Forelimb muscle (tissue), 1 donor: ENCODE measurements around the gene YWHAG. TPM values are rescaled to one million over a fixed set of nuclear protein-coding genes. Genes with fewer than 3 reads are reported as not detected.
"Not testable (repeated sequence)": the region's sequence is repeated elsewhere in the genome, so short reads cannot be mapped to it uniquely, and the experiment has no call there.

Source experiments
- DNase-seq: peaks from one replicate; pipeline ENCODE4 v3.0.0-alpha.2; 2013; ENCODE audit warnings: low read depth
- polyA plus RNA-seq: library from polyadenylated mRNA; unstranded; fragments of 120-200 nt; gene quantifications from one replicate; pipeline ENCODE4 v1.2.1, GENCODE V29; 2013; ENCODE audit not compliant: insufficient read length

Gene YWHAG
- polyA plus RNA-seq, 1 donor: 175 TPM

DNA sequence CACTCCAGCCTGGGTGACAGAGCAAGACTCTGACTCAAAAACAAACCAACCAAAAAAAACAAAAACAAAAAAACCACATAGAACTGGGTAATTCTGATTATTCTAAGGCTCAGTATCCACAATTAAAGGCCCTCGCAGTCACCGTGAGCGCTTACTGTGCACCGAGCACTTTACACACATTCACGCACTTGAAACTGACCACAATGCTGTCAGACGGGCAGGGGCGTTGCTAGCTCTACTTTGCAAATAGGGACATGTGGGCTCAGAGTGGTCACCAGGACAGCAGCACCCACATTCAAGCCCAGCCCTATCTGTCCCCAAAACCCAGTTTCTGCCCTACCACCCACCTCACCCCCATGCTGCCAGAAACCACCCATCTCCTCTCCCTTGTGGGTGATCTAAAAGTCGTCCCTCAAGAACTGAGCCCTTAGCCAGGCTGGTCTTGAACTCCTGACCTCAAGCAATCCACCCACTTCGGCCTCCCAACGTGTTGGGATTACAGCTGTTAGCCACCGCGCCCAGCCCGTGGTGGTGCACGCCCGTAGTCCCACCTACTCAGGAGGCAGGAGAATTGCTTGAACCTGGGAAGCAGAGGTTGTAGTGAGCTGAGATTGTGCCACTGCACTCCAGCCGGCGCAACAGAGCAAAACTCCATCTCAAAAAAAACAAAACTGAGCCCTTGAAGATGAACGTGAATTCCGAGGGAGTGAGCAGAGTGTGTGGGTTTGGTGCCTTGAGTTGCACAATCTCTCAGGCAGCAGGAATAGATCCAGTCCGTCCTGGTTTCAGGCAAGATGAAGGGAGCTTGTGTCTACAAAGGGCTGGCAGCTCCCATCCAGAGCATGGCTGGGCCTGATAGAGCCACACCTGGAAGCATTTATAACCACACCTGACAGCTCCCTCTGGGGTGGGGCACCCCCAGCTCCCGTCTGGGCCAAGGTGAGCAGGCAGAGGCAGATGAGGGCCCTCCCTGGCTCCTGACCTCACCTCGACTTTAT, 61.7 kb downstream of the YWHAG start:
- no peak for DNase-seq

DNA sequence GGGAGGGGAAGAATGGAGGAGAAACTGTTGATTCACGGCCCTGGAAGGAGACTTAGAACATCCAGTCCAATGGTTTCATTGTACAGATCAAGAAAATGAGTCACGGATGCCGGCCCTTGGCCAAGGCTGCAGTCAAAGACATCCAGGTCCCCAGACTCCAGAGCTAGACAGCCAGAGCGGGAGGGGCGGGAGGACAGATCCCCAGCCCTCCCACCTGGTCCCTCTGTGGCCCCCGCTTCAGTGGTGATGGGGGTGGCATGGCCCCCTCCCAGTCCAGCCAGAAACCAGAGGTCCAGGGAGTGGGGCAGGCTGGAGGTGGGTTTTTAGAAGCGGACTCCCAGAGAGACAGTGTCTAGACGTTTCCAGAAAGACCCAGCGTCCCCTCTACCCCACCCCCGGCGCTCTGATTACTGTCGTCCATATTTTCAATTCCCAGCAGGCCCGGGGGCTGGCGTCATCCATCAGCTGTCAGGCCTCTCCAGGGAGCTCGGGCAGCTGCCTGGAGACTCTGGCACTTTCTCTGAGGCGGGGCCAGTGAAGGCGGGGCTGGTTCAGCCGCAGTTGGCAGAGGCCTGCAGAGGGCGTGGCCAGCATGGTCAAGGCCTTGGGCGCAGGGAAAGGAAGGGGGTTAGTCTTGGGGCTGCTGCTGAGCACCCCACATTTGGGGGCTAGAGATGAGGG, 64.3 kb downstream of the YWHAG start:
- DNase-seq: no peak

DNA sequence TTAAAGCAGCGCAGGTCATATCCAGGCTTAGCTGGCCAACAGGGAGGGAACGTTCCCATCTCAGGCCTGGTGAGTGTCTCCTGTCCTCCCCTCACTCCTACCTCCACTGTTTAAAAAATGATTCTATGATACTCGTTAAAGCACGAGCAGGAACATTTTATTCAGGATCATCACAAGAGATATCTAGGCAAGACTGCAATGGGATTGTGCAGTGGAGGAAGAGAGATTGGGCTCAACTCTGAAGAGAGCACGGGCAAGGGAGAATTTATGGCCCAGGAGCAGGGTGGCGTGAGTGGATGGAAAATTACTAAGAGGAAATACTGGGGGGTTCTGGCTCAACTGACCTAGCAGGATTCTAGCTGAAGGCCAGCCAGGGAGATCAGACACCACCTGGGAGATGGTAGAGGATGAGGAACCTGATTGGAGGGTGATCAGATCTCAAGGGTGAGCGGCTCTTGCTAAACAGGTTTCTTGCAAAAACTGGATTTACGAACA, 65.3 kb downstream of the YWHAG start:
- no peak for DNase-seq

GRCh38 chr7:76292911-76293310, 65.9 kb downstream of the YWHAG start:
- DNase-seq: not testable (repeated sequence)

DNA sequence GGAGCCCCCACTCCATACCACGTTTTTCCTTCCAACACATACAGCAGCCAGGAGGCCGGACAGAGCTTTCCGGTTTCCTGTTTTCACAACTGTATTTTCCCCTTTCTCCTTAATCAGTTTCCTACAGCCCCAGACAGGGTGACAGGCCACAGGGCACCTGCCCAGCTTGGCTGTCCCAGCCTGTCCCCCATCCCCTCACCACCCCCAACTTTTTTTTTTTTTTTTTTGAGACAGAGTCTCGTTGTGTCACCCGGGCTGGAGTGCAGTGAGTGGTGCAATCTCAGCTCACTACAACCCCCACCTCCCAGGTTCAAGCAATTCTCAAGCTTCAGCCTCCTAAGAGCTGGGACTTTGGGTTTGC, 66.6 kb downstream of the YWHAG start:
- DNase-seq: peak; percentile 24

DNA sequence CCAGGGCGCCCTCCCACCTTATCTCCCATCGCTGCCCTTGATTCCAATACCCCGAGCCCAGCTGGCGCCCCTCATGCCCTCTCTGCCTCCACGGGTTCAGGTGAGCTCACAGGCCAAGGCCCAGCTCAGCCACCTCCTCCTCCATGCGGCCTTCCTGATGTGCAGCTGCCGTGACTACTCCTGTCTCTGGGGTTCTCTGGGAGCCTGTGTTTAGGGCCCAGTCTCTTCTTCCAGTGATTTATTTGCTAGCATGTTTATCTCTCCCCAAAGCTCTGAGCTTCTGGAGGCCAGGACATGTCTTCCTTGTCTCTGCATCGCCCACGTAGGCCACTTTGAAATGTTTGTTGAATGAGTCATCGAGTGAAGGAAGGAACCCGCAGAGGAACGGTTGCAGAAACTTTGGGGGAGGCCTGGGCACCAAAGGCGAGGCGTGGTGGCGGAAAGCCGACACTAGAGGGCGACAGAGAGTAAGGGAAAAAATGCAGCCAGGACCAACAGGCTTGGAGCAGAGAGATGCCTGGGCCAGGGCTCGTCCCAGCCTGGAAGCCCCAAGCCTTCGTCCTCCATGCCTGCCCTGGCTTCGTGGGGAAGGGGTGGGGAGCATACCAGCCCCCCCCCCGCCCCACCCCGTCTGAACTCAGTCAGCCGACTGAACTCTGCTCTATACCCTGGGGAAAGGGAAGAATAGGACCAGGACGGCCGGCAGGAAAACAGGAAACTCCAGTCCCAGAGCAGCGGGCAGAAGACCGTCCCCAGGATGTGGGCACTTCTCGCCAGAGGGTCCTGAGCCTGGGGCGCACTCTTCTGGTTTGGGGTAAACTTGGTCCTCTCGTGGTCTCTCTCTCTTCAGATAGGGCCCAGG, 67.2 kb downstream of the YWHAG start:
- DNase-seq: peak; percentile 67

DNA sequence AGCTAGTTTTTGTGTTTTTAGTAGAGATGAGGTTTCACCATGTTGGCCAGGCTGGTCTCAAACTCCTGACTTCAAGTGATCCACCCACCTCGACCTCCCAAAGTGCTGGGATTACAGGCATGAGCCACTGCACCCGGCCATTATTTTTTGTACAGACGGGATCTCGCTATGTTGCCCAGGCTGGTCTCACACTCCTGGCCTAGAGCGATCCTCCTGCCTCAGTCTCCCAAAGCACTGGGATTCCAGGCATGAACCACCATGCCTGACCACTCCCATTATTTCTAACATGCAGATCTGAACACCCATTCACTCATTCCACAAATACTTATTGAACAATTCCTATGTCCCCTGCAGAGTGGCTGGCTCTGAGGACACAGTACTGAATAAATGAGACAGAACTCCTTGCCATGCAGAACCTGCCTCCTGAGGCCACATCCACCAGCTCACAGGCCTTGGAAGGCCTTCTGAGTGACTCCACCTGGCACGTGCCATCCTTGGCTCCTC, 67.9 kb downstream of the YWHAG start:
- DNase-seq: not testable (repeated sequence)

GRCh38 chr7:76286842-76287403, 71.9 kb downstream of the YWHAG start:
- no peak for DNase-seq

GRCh38 chr7:76285604-76286374, 73.0 kb downstream of the YWHAG start:
- no peak for DNase-seq

GRCh38 chr7:76283254-76284159, 75.3 kb downstream of the YWHAG start:
- no peak for DNase-seq

DNA sequence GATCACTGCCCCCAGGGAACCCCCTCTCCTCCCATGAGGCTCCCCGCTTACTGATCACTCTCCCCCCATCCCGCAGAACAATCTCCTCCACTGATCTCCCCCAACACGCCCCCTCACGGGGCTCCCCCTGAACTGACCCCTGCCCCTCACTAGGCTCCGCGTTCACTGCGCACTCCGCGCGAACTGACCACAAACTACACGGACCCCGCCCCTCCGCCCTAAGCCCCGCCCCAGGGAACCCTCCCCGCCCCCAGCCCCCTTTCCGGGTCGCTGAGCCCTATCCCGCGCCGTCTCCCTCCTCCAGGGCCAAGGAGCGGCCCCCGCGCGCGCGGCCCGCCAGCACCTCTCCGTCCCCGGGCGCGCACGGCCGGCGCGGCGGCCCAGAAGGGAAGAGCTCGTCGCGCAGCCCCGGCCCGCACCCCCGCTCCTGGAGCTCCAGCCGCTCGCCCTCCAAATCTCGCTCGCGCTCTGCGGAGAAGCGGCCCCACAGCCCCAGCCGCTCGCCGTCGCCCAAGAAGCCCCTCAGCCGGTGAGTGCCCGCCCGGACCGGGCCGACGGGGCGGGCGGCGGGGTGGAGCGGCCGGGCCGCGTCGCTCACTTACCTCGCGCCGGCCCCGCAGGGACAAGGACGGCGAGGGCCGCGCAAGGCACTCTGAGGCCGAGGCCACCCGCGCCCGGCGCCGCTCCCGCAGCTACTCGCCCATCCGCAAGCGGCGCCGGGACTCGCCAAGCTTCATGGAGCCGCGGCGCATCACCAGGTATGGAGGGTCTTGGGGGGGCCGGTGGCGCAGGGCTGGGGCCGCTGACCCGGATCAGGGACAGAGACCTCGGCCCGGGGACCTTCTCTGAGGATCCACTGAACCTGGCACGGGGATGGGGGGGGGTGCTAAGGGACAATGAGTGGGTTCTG, 76.2 kb downstream of the YWHAG start:
- no peak for DNase-seq

- DNase-seq: no peak
Observed at GRCh38 chr7:76281706-76282343, 77.0 kb downstream of the YWHAG start.

- no peak for DNase-seq
Observed at GRCh38 chr7:76281006-76281705, 77.6 kb downstream of the YWHAG start.

- DNase-seq: no peak
Observed at GRCh38 chr7:76280408-76280807, 78.4 kb downstream of the YWHAG start.

GRCh38 chr7:76278540-76278939, 80.3 kb downstream of the YWHAG start:
- DNase-seq: no peak
